Activated CD8-positive, alpha-beta memory T cell treated with anti-CD3 and anti-CD28 coated beads, Interleukin-2, amount 50 U/mL, for 1 hour (primary cell): Measurements from ENCODE around the gene FADS6.
"Not testable (repeated sequence)": the region's sequence is repeated elsewhere in the genome, so short reads cannot be mapped to it uniquely, and the experiment has no call there.

ENCODE experiments used
- DNase-seq: peaks from one replicate; pipeline ENCODE4 v3.0.0-alpha.2; 2020; ENCODE audit errors: extremely low read depth

Gene FADS6

GRCh38 chr17:74920642-74921025 is 27.2 kb upstream of the FADS6 start:
- DNase-seq: no peak

DNA sequence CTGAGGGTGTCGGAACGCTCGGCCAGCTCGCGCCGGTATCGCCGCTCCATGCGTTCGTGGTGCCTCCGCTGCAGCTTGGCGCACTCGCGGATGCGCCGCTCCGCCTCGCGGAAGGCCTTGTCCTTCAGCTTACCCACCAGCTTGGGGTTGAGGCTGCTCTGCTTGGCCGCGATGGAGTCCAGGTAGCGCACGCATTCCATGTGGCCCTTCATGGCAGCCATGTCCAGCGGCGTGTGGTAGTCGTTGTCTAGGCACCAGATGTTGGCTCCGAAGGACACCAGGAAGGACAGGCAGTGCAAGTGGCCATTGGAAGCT is 26.8 kb upstream of the FADS6 start:
- DNase-seq: no peak

GRCh38 chr17:74919440-74920305 is 26.2 kb upstream of the FADS6 start:
- DNase-seq: no peak

DNA sequence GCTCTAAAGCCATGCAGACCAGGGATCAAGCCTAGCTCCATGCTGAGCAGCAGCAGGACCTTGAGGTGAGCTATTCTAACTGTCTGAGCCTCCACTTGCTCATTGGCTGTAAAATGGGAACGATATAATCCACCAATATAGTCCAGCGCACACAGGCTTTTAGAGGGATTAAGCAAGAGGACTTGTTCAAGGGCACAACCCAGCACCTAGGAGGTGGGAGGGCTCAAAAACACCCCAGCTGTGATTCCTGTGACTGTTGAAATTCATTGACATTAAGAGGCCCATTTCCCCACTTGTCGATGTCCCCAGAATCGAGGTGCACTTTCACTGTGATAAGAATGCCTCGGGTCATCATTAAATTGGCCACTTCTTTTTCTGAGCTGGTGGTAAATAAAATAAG is 25.5 kb upstream of the FADS6 start:
- DNase-seq: no peak

GRCh38 chr17:74917430-74917829 is 24.0 kb upstream of the FADS6 start:
- DNase-seq: no peak

DNA sequence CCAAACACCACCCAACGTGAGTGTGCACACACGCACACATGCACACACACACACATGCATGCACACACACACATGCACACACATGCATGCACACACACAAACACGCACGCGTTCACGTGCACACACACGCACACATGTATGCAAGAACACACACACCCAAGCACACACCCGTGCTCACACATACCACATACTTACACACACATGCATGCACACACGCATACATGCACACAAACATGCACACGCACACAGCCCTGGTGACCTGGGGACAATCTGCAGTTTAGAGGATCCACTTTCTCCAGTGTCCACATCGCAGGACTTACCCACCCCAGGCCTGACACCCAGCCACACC is 23.4 kb upstream of the FADS6 start:
- DNase-seq: no peak

DNA sequence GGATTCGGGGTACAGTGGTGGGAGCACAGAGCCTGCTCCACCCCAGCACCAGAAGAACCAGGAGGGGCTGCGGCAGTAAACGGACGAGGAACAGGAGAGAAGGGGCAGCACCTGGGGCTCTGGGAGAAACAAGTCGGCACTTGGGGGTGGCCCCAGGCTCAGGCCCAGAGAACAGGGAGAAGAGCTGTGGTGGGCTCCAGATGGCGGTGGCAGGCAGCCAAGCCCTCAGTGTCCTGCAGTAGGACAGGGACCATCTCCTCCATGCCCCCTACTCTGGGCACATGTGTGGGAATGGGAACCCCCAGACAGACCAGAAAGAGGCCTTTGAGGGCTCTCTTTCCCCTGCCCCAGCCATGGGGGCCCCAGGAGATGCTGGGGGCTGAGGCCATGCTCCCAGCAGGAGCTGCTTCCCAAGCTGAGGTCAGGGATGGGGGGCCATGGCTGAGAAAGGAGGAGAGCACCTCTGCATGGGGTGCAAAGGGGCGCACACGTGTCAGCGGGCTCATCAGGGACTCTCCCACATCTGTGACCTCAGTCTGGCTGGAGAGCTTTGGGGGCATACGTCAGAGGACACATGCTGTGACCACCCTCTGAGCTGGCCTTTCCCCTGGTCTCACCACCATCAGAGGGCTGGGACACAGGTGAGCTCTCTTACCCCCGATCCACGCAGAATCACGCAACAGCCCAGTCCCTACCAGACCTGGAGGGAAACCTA is 22.9 kb upstream of the FADS6 start:
- no peak for DNase-seq

DNA sequence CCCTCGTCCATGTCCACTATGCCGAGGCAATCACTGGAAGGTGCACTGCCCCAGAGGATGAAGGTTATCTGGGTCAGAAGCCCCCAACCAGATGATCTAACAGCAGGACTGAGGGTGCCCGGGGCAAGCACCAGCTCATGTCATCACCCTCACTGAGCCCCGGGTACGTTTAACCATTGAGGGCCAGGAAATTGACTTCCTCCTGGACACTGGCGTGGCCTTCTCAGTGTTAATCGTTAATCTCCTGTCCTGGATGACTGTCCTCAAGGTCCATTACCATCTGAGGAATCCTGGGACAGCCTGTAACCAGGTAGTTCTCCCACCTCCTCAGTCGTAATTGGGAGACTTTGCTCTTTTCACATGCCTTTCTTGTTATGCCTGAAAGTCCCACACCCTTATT is 18.0 kb upstream of the FADS6 start:
- not testable (repeated sequence) for DNase-seq

GRCh38 chr17:74909097-74909496 is 15.7 kb upstream of the FADS6 start:
- not testable (repeated sequence) for DNase-seq

GRCh38 chr17:74907012-74907411 is 13.6 kb upstream of the FADS6 start:
- no peak for DNase-seq

- DNase-seq: not testable (repeated sequence)
Measured at GRCh38 chr17:74906214-74906793, 12.9 kb upstream of the FADS6 start.

- no peak for DNase-seq
Measured at GRCh38 chr17:74904687-74905409, 11.4 kb upstream of the FADS6 start.

- DNase-seq: no peak
Measured at GRCh38 chr17:74903671-74904070, 10.2 kb upstream of the FADS6 start.

DNA sequence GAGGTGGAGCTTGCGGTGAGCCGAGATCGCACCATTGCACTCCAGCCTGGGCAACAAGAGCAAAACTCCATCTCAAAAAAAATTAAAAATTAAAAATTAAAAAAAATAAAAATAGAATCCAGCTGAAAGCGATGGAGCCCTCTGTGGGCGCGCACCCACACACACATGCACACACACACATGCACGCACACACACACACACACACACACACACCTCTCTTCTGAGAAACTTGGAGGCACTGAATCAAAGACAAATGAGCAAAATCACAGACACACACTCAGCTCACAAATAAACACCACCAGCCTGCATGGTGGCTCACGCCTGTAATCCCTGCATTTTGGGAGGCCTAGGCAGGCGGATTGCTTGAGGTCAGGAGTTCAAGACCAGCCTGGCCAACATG is 9.6 kb upstream of the FADS6 start:
- no peak for DNase-seq

DNA sequence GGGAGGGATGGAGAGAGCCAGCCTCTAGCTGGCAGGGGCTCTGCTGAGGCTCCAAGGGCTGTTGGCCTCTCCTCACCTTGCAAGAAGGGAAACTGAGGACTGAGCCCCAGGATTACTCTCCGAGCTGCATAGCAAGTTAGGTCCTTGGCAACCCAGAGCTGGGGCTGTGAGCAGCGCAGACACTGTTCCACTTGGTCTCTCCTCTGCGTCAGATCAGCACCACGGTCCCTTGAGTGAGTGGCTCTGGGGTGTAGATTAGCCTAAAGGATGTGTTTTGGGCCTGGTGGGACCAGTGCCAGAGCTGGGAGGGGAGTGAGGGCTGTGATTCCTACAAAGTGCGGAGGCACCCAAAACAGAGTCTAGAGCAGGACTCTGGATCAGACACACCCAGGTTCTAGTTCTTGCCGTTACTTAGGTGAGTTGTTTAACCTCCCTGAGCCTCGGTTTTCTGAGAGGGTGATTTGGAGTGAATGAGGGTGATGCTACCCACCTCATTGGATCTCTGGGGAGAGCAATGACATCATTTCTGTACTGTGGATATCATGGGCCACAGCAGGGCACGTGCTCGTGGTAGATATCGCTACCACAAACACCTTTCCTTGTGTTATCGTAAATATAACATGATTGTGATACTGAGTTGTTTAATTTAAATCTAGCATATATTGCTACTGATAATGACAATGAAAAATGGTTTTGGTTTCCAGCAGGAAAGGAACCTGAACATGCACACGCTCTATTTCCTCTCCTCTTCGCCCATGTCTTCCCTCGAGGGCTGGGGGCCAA is 8.1 kb upstream of the FADS6 start:
- no peak for DNase-seq

- DNase-seq: no peak
Measured at GRCh38 chr17:74900208-74900607, 6.8 kb upstream of the FADS6 start.

- DNase-seq: no peak
Measured at GRCh38 chr17:74898376-74898946, 5.0 kb upstream of the FADS6 start.

DNA sequence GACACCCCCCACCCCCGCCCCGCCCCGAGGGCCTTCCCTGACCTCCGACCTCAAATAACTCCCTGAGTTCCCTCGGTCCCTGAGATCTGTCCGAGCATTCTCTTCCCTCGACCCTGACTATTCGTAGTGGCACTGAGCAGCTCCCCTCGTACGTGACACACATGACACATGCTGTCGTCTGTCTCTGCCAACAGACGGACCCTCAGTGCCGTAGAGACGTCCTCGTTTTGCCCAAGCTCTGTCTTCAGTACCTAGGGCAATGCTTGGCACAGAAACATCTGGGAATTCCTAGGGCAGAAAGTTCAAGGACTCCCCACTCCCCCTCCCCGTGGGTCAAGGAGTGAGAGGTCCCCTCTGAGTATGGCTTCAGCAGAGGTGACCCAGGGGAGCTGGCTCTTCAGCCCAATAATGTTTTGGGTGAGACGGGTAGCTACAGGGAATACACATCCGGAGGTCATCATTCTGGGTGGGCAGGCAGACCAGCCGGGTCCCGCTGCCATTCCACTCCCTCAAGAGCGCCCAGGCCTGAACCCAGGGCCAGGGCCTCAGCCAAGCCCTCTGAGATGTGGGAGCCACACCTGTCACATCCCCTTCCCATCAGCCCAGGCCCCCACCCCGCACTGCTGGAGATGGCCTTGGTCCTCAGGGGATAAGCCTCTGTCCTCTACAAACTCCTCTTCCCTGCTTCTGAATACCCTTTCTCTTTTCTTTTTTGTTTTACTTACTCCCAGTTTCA is 671 bp upstream of the FADS6 start:
- no peak for DNase-seq

- DNase-seq: no peak
Measured at GRCh38 chr17:74892013-74892841, 1.2 kb downstream of the FADS6 start.

DNA sequence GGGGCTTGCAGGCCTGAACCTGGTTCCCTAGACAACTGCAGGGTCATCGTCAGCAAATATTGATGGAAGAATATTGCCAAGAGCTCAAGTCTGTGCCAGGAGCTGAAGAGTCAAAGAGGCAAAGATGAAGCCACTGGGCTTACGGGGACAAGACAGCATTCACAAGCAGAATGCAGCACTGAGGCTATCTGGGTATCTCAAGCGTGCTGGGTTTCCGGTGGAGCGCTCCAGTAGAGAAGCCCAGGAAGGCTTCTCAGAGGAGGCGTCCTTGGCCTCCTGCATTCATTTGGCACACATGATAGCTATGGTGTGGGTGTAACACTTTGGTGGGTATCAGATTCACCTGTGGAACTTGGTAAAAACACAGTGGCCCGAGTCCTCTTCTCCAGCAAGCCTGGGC is 2.9 kb downstream of the FADS6 start:
- DNase-seq: no peak
